ENCODE results near the gene HDAC4. TPM values are rescaled to one million over a fixed set of nuclear protein-coding genes. Genes with fewer than 3 reads are reported as not detected.

Gene HDAC4
- total RNA-seq, 1 donor from 2014 or later: 34.4 TPM

- no peak for DNase-seq (ENCODE audit: low spot score)
- intact Hi-C loops (cut with DNase I): no loop called here
Observed at GRCh38 chr2:239341840-239342239, 59.0 kb downstream of the HDAC4 start.

GRCh38 chr2:239341146-239341732 lies 59.6 kb downstream of the HDAC4 start:
- DNase-seq (ENCODE audit: low spot score): no peak
- intact Hi-C loops (cut with DNase I): no loop called here

GRCh38 chr2:239339726-239340601 lies 60.9 kb downstream of the HDAC4 start:
- DNase-seq (ENCODE audit: low spot score): no peak
- intact Hi-C loops (cut with DNase I): no loop called here

- no peak for DNase-seq (ENCODE audit: low spot score)
- intact Hi-C loops (cut with DNase I): no loop called here
Observed at GRCh38 chr2:239339241-239339640, 61.6 kb downstream of the HDAC4 start.

- DNase-seq (ENCODE audit: low spot score): no peak
- intact Hi-C loops (cut with DNase I): no loop called here
Observed at GRCh38 chr2:239337877-239338484, 62.8 kb downstream of the HDAC4 start.

GRCh38 chr2:239337122-239337876 lies 63.5 kb downstream of the HDAC4 start:
- DNase-seq (ENCODE audit: low spot score): no peak

GRCh38 chr2:239331560-239331959 lies 69.3 kb downstream of the HDAC4 start:
- intact Hi-C loops (cut with DNase I): no loop called here
- no peak for DNase-seq (ENCODE audit: low spot score)

More at GRCh38 chr2:239337122-239337876, 63.5 kb downstream of the HDAC4 start:
- intact Hi-C loops (cut with DNase I): no loop called here

- intact Hi-C loops (cut with DNase I): no loop called here
- DNase-seq (ENCODE audit: low spot score): no peak
Observed at GRCh38 chr2:239330836-239331235, 70.0 kb downstream of the HDAC4 start.

GRCh38 chr2:239329972-239330572 lies 70.7 kb downstream of the HDAC4 start:
- no peak for DNase-seq (ENCODE audit: low spot score)
- intact Hi-C loops (cut with DNase I): loop anchor here (2.0 to 5.0 kb wide), 2 partner anchors 71 to 78 kb away; partner anchors contain the start of gene HDAC4

GRCh38 chr2:239329284-239329971 lies 71.4 kb downstream of the HDAC4 start:
- DNase-seq (ENCODE audit: low spot score): peak; percentile 74

GRCh38 chr2:239328351-239329191 lies 72.2 kb downstream of the HDAC4 start:
- DNase-seq (ENCODE audit: low spot score): peak; percentile 81
- intact Hi-C loops (cut with DNase I): loop anchor here (2.0 to 5.0 kb wide), 2 partner anchors 72 to 76 kb away; partner anchors contain the start of gene HDAC4

More at GRCh38 chr2:239329284-239329971, 71.4 kb downstream of the HDAC4 start:
- intact Hi-C loops (cut with DNase I): loop anchor here (2.0 to 5.0 kb wide), 2 partner anchors 71 to 77 kb away; partner anchors contain the start of gene HDAC4

GRCh38 chr2:239327536-239328350 lies 73.1 kb downstream of the HDAC4 start:
- peak; percentile 70 for DNase-seq (ENCODE audit: low spot score)
- intact Hi-C loops (cut with DNase I): loop anchor here (2.0 to 5.0 kb wide), 2 partner anchors 73 to 75 kb away; partner anchors contain the start of gene HDAC4

- intact Hi-C loops (cut with DNase I): loop anchor here (5.0 kb wide), 1 partner anchor 75 kb away; no protein-coding TSS in a partner anchor
- peak; percentile 64 for DNase-seq (ENCODE audit: low spot score)
Observed at GRCh38 chr2:239326831-239327535, 73.8 kb downstream of the HDAC4 start.

GRCh38 chr2:239324456-239324855 lies 76.4 kb downstream of the HDAC4 start:
- no peak for DNase-seq (ENCODE audit: low spot score)
- intact Hi-C loops (cut with DNase I): no loop called here

GRCh38 chr2:239323447-239323846 lies 77.4 kb downstream of the HDAC4 start:
- DNase-seq (ENCODE audit: low spot score): no peak
- intact Hi-C loops (cut with DNase I): no loop called here

GRCh38 chr2:239322416-239323086 lies 78.3 kb downstream of the HDAC4 start:
- DNase-seq (ENCODE audit: low spot score): peak; percentile 63
- intact Hi-C loops (cut with DNase I): no loop called here
